ENCODE results near the gene RBM12. TPM values are rescaled to one million over a fixed set of nuclear protein-coding genes. Genes with fewer than 3 reads are reported as not detected.
A peak's percentile ranks its signal among the peaks of the same experiment; 100 is the strongest.

Gene RBM12
- total RNA-seq, 4 donors from 2014 or later: 9.8 to 23.7 (median 20.7) TPM

DNA sequence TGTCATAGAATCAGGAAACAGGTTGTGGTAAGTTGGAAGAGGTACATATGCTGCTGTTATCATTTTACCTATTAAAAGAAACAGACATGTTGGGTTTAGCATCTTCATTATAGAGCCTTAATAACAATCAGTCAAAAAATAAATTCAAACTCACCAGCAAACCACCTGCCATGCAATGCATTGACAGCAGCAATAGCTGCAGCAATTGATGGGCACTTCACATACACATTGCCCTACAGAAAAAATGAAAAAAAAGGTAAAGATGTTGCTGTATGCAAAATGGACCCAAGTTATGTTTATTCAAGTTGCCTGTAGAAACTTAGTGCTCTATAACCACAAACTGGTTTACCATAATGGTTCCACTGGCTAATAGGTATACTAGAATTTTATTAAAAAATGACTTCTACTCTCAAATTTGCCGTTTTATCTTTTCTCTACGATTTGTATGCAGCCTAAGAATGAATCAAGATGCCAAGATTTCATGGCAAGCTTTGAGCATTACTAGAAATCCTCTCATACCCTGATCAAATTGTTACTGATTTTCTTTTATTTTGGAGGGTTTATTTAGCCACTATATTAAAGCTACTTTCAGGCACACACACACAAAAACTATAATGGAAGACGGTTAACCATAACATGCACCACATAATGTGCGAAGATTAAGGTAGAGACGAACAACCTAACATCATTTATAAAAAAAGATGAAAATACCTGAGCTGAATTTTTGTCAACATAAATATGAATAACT is 40.0 kb upstream of the RBM12 start:
- Histone ChIP-seq H3K27ac (peak overlapping the region in 2 of 4 donors; percentile 13 to 16), H3K4me3 (no peak overlapping the region), H3K4me1 (peaks cover 13 to 39% of the 10 kb centered on the region in 2 donors), H3K27me3 (no peaks in the 10 kb centered on the region), H3K36me3 (peaks cover 0 to 79% of the 10 kb centered on the region in 2 donors), H3K9me3 (no peaks in the 10 kb centered on the region)
- no peak for DNase-seq
- no peak for ATAC-seq
- TF ChIP-seq, protein P1, sequence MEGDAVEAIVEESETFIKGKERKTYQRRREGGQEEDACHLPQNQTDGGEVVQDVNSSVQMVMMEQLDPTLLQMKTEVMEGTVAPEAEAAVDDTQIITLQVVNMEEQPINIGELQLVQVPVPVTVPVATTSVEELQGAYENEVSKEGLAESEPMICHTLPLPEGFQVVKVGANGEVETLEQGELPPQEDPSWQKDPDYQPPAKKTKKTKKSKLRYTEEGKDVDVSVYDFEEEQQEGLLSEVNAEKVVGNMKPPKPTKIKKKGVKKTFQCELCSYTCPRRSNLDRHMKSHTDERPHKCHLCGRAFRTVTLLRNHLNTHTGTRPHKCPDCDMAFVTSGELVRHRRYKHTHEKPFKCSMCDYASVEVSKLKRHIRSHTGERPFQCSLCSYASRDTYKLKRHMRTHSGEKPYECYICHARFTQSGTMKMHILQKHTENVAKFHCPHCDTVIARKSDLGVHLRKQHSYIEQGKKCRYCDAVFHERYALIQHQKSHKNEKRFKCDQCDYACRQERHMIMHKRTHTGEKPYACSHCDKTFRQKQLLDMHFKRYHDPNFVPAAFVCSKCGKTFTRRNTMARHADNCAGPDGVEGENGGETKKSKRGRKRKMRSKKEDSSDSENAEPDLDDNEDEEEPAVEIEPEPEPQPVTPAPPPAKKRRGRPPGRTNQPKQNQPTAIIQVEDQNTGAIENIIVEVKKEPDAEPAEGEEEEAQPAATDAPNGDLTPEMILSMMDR (IDR thresholded peaks at IDR 0.05 in 4 of 5, conservative IDR thresholded peaks at IDR 0.05 in 1 of 5): no peak
- no peak for TF ChIP-seq POLR2A (IDR thresholded peaks at IDR 0.05)
- intact Hi-C loops (cut with DNase I; ENCODE audit: low total_unique reads): no loop called here
- in situ Hi-C loops (cut with MboI; ENCODE audit: low sequenced_read_pairs in 4 of 4): loop anchor here in 1 of 4 donors (25.0 kb wide), 1 partner anchor 183 kb away; no protein-coding TSS in a partner anchor

DNA sequence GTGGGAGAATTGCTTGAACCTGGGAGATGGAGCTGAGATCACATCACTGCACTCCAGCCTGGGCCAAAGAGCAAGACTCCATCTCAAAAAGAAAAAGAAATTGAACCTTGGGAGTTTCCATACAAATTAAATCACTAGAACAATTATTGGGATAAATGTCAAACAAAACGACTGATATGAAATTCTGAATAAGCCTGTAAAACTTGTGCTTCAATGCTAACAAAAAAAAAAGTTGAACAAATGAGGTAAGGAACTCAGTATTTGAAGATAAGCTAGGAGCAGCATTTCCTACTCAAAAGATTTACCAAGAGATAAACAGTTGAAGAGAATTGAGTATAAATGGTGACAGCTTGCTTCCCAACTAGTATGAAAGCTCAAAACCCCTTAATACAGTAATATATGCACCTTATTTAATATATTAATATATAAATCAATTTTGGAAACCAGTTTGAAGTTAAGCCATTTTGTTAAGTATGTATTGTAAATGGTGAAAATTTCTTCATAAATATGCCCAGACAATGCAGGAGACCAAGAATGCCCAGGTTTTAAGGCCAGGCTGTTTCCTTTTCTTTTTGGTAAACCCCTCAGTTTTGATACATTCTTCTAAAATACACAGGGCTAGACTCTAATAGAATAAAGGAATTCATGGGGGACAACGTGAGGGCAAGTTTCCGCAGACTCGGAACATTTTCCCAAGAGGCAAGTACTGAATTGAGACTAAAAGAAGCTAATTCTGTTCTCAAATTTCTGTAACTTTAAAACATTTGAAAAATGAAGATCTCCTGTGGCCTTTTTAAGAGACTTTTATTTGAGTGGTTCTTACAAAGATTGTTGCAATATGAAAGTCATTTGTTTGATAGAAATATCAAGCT is 38.4 kb upstream of the RBM12 start:
- in situ Hi-C loops (cut with MboI; ENCODE audit: low sequenced_read_pairs in 4 of 4): loop anchor here in 1 of 4 donors (25.0 kb wide), 1 partner anchor 184 kb away; no protein-coding TSS in a partner anchor
- H3K27ac ChIP-seq: peak overlapping the region in 3 of 4 donors; percentile 9 to 97 (median 94)
- DNase-seq: no peak
- TF ChIP-seq, protein P1 (IDR thresholded peaks at IDR 0.05 in 4 of 5, conservative IDR thresholded peaks at IDR 0.05 in 1 of 5): no peak
- no peak for TF ChIP-seq POLR2A (IDR thresholded peaks at IDR 0.05)
- no peaks in the 10 kb centered on the region for H3K27me3 ChIP-seq
- no peak overlapping the region for H3K4me3 ChIP-seq
- H3K36me3 ChIP-seq: peaks cover 0 to 63% of the 10 kb centered on the region in 2 donors
- intact Hi-C loops (cut with DNase I; ENCODE audit: low total_unique reads): no loop called here
- H3K4me1 ChIP-seq: peaks cover 20 to 39% of the 10 kb centered on the region in 2 donors
- no peak for ATAC-seq
- H3K9me3 ChIP-seq: no peaks in the 10 kb centered on the region

DNA sequence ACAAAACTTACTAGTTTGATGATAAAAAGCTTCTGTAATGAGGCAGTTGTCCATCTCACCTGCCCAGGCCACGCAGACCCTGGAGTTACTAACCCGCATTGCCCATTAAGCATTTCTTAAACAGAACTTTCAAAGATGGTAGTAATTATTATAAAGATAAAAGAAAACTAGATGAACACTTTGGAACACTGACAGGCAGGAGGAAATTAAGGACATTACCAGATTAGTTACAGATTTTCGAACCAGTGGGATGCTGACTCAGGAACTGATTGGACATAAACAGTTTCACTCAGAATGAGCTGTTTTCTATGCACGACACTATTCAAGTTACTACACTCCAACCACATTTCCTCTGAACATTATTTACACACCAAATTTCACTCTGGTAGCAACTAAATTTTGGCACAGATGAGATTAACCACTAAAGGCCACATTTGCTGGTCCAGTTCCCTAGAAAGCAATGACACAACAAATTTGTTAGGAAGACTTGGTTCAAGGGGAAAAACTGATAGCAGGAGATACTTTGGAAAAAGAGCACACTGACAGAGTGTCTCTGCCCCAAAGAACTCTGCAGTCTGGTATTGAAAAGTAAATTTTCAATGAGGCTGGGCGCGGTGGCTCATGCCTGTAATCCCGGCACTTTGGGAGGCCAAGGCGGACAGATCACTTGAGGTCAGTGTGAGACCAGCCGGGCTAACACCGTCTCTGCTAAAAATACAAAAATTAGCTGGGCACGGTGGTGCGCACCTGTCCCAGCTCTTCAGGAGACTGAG is 37.5 kb upstream of the RBM12 start:
- Histone ChIP-seq H3K4me3 (no peak overlapping the region), H3K27me3 (no peaks in the 10 kb centered on the region), H3K9me3 (no peaks in the 10 kb centered on the region), H3K36me3 (peaks cover 0 to 55% of the 10 kb centered on the region in 2 donors), H3K4me1 (peaks cover 28 to 46% of the 10 kb centered on the region in 2 donors), H3K27ac (peak overlapping the region; percentile 9 to 97 (median 64))
- ATAC-seq (no peak), DNase-seq (no peak)
- TF ChIP-seq, protein P1 (IDR thresholded peaks at IDR 0.05 in 4 of 5, conservative IDR thresholded peaks at IDR 0.05 in 1 of 5): no peak
- TF ChIP-seq POLR2A (IDR thresholded peaks at IDR 0.05): no peak
- in situ Hi-C loops (cut with MboI; ENCODE audit: low sequenced_read_pairs in 4 of 4): loop anchor here in 1 of 4 donors (25.0 kb wide), 1 partner anchor 185 kb away; no protein-coding TSS in a partner anchor
- intact Hi-C loops (cut with DNase I; ENCODE audit: low total_unique reads): no loop called here

DNA sequence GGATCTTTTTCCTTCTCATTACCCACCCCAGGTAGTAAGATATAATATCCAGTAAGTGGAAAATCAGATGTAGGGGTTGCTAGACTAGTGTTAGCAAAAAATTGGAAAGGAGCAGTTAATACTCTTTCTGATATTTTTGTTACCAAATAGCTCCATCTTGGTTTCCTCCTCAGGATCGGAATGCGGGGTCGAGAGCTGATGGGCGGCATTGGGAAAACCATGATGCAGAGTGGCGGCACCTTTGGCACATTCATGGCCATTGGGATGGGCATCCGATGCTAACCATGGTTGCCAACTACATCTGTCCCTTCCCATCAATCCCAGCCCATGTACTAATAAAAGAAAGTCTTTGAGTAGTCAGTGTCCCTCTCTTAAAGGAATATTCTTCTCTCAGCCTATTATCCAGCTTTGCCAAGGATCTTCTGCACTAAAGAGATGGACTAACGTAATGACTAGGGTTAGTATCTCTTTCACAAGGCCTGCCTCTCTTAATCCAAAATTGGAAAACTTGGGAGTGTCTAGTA is 36.0 kb upstream of the RBM12 start:
- no peaks in the 10 kb centered on the region for H3K27me3 ChIP-seq
- DNase-seq: no peak
- in situ Hi-C loops (cut with MboI; ENCODE audit: low sequenced_read_pairs in 4 of 4): loop anchor here in 1 of 4 donors (25.0 kb wide), 1 partner anchor 187 kb away; no protein-coding TSS in a partner anchor
- TF ChIP-seq POLR2A (IDR thresholded peaks at IDR 0.05): no peak
- TF ChIP-seq, protein P1 (IDR thresholded peaks at IDR 0.05 in 4 of 5, conservative IDR thresholded peaks at IDR 0.05 in 1 of 5): no peak
- peak overlapping the region; percentile 88 to 97 (median 96) for H3K27ac ChIP-seq
- ATAC-seq: peak in 1 of 2 donors; percentile 7
- peaks cover 0 to 50% of the 10 kb centered on the region in 2 donors for H3K36me3 ChIP-seq
- H3K4me3 ChIP-seq: peak overlapping the region in 3 of 4 donors; percentile 85 to 95 (median 94)
- peaks cover 28 to 46% of the 10 kb centered on the region in 2 donors for H3K4me1 ChIP-seq
- intact Hi-C loops (cut with DNase I; ENCODE audit: low total_unique reads): loop anchor here (2.0 kb wide), 1 partner anchor 254 kb away; the partner anchor contains the start of gene SCAND1
- H3K9me3 ChIP-seq: no peaks in the 10 kb centered on the region

Measured in gastrocnemius medialis (tissue), 4 donors.